K562 (cell line): Measurements from ENCODE around the gene DCP2.

ENCODE experiments used
- ATF7 ChIP-seq: fragments of 450-650 bp; IDR thresholded peaks from 2 replicates; pipeline ENCODE4 v1.7.1; 2014; ENCODE audit warnings: mild to moderate bottlenecking, moderate library complexity
- CHCHD3 ChIP-seq: fragments of 250-450 bp; sonication (Bioruptor Pico); IDR thresholded peaks from 2 replicates; pipeline ENCODE4 v2.1.2; 2022; ENCODE audit warnings: mild to moderate bottlenecking
- GTF2F1 ChIP-seq: IDR thresholded peaks from 2 replicates; pipeline ENCODE4 v1.6.1; 2011; ENCODE audit warnings: low read depth, low read length, improper control_type of control experiment
- RAD21 ChIP-seq, 2 experiments: fragments of 250-450 bp in 1 of 2; fragments of 450-650 bp in 1 of 2; sonication (Bioruptor Pico) in 1 of 2; formaldehyde crosslinking in 1 of 2; IDR thresholded peaks in 1 of 2; conservative IDR thresholded peaks in 1 of 2; 2 replicates each; pipeline versions ENCODE4 v1.4.0 to v1.8.0; 2020 to 2022; ENCODE audit warnings: mild to moderate bottlenecking in 2 of 2, moderate library complexity in 1 of 2
- RFX7 ChIP-seq: fragments of 250-450 bp; sonication (Bioruptor Pico); IDR thresholded peaks from 2 replicates; pipeline ENCODE4 v1.5.1; 2021; ENCODE audit warnings: mild to moderate bottlenecking
- TCF7 ChIP-seq: sonication (generic); IDR thresholded peaks from 2 replicates; pipeline ENCODE4 v1.6.1; 2016; ENCODE audit warnings: antibody characterized with exemption, borderline replicate concordance
- ZMIZ1 ChIP-seq, 2 experiments: fragments of 150-350 bp in 1 of 2; IDR thresholded peaks; 2 replicates each; pipeline ENCODE4 v1.6.1; 2012 to 2016; ENCODE audit warnings: low read depth in 2 of 2, low read length in 2 of 2, mild to moderate bottlenecking in 1 of 2, moderate library complexity in 1 of 2

- no peak for TF ChIP-seq RAD21 (CRISPR knock-in tag; conservative IDR thresholded peaks at IDR 0.05 in 1 of 2, IDR thresholded peaks at IDR 0.05 in 1 of 2)
- no peak for TF ChIP-seq ZMIZ1 (IDR thresholded peaks at IDR 0.05; ENCODE audit: low read depth in 2 of 2, low read length in 2 of 2)
- TF ChIP-seq ATF7, result no peak
- TF ChIP-seq GTF2F1, result no peak
- no peak for TF ChIP-seq RFX7
- TF ChIP-seq CHCHD3 (CRISPR knock-in tag), result no peak
- TF ChIP-seq TCF7, result no peak
Measured at GRCh38 chr5:112958093-112959088, 18.2 kb upstream of the DCP2 start.
